Measurements from ENCODE around the gene HIVEP3.

GRCh38 chr1:41878495-41878894 is 40.2 kb downstream of the HIVEP3 start:
- no peak for TF ChIP-seq REST (IDR thresholded peaks at IDR 0.05; ENCODE audit: insufficient replicate concordance, low read depth)
- no peak for TF ChIP-seq CTCF (IDR thresholded peaks at IDR 0.05; ENCODE audit: insufficient read depth, low read length)
